Skeletal muscle satellite cell (primary cell): ENCODE results near the gene FNDC3B.
A peak's percentile ranks its signal among the peaks of the same experiment; 100 is the strongest.

Experiments
- H3K27me3 ChIP-seq: 2 replicates; pipeline ENCODE4 v1.7.0; 2013; ENCODE audit warnings: low read length; ENCODE audit not compliant: control insufficient read depth, insufficient read depth
- H3K36me3 ChIP-seq: 2 replicates; pipeline ENCODE4 v1.7.0; 2013; ENCODE audit warnings: mild to moderate bottlenecking, control low read depth, low read length; ENCODE audit not compliant: insufficient read depth
- H3K4me1 ChIP-seq: 2 replicates; pipeline ENCODE4 v1.7.0; 2013; ENCODE audit warnings: low read length; ENCODE audit not compliant: control insufficient read depth, insufficient read depth
- H3K4me2 ChIP-seq: 2 replicates; pipeline ENCODE4 v1.7.0; 2013; ENCODE audit warnings: mild to moderate bottlenecking, low read length
- H3K4me3 ChIP-seq: 2 replicates; pipeline ENCODE4 v1.7.0; 2013; ENCODE audit warnings: low read length
- H3K9ac ChIP-seq: 2 replicates; pipeline ENCODE4 v1.7.0; 2013; ENCODE audit warnings: mild to moderate bottlenecking, low read depth, low read length, moderate library complexity
- H3K9me3 ChIP-seq: replicated peaks from 2 replicates; pipeline ENCODE4 v1.7.0; 2013; ENCODE audit warnings: mild to moderate bottlenecking, control low read depth, low read length

Gene FNDC3B

GRCh38 chr3:172112734-172113120 lies 73.3 kb downstream of the FNDC3B start:
- Histone ChIP-seq H3K36me3 (peaks cover 47% of the 10 kb centered on the region), H3K9ac (no peak overlapping the region), H3K4me2 (no peak overlapping the region), H3K27me3 (no peaks in the 10 kb centered on the region), H3K9me3 (no peaks in the 10 kb centered on the region), H3K4me3 (no peak overlapping the region), H3K4me1 (peaks cover 4% of the 10 kb centered on the region)

- H3K27me3 ChIP-seq: no peaks in the 10 kb centered on the region
- H3K4me2 ChIP-seq: no peak overlapping the region
- no peaks in the 10 kb centered on the region for H3K9me3 ChIP-seq
- H3K36me3 ChIP-seq: peaks cover 56% of the 10 kb centered on the region
- no peak overlapping the region for H3K4me3 ChIP-seq
- H3K9ac ChIP-seq: no peak overlapping the region
- peaks cover 4% of the 10 kb centered on the region for H3K4me1 ChIP-seq
Observed at GRCh38 chr3:172113710-172114109, 74.3 kb downstream of the FNDC3B start.

GRCh38 chr3:172115059-172115458 lies 75.7 kb downstream of the FNDC3B start:
- Histone ChIP-seq H3K27me3 (no peaks in the 10 kb centered on the region), H3K4me1 (peaks cover 4% of the 10 kb centered on the region), H3K9ac (no peak overlapping the region), H3K4me3 (no peak overlapping the region), H3K9me3 (no peaks in the 10 kb centered on the region), H3K4me2 (no peak overlapping the region), H3K36me3 (peaks cover 61% of the 10 kb centered on the region)

- Histone ChIP-seq H3K4me2 (no peak overlapping the region), H3K27me3 (no peaks in the 10 kb centered on the region), H3K9ac (no peak overlapping the region), H3K9me3 (no peaks in the 10 kb centered on the region), H3K4me3 (no peak overlapping the region), H3K4me1 (peaks cover 4% of the 10 kb centered on the region), H3K36me3 (peaks cover 61% of the 10 kb centered on the region)
Observed at GRCh38 chr3:172115787-172116186, 76.4 kb downstream of the FNDC3B start.

DNA sequence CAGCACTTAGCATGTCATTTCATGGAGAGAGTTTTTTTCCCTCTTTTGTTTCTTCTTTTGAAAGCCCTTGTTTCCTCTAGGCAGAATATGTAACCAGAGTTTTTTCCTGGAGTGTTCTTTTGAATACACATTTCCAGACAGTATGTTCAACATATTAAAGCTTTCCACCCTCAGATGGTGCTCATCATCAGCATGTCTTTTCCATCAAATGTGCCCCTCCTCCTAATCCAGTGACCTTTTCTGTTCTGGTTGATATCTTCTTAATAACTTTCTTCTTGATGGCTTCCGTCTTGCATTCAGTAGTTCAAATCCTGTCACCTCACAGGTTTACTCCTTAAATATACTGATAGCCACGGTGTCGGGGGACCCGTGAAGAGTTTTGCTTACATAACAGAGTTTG lies 78.6 kb downstream of the FNDC3B start:
- peaks cover 63% of the 10 kb centered on the region for H3K36me3 ChIP-seq

DNA sequence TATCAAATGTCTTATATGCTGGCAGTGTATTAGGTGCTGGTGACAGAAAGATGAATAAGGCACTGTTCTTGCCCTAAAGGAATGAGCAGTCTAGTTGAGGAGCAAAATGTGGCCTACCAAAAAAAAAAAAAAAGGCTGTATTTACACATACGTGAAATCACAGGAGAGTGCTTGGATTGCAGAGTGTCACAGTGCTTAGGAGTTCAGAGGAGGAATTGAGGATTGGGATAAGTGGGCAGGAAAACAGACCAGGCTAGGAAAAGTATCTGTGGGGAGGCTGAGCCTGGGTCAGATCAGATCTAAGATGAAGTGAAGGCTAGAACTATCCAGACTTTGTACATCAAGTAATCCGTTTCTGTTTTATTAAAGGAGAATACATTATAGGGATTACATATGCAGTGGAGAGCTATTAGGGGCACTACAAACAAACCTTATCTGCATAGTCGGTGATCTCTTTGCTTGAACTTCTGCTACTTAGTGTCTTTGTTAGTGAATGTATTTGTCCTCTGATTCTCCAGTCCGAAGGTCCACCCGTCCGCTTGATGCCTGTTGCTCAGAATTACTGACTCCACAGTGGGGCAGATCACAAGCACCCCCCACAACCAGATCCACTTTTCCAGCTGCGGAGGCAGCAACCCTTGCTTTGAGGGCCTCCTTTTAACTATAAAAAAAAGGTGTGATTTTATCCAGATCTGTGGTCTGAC lies 80.0 kb downstream of the FNDC3B start:
- no peak overlapping the region for H3K4me2 ChIP-seq
- no peaks in the 10 kb centered on the region for H3K27me3 ChIP-seq
- no peaks in the 10 kb centered on the region for H3K9me3 ChIP-seq
- H3K4me3 ChIP-seq: no peak overlapping the region
- H3K36me3 ChIP-seq: peaks cover 56% of the 10 kb centered on the region
- H3K9ac ChIP-seq: no peak overlapping the region
- no peaks in the 10 kb centered on the region for H3K4me1 ChIP-seq

More for the DNA sequence above, 78.6 kb downstream of the FNDC3B start:
- Histone ChIP-seq H3K4me1 (peaks cover under 1% of the 10 kb centered on the region), H3K4me2 (no peak overlapping the region), H3K27me3 (no peaks in the 10 kb centered on the region), H3K9me3 (no peaks in the 10 kb centered on the region), H3K9ac (no peak overlapping the region), H3K4me3 (no peak overlapping the region)

GRCh38 chr3:172120912-172121311 lies 81.5 kb downstream of the FNDC3B start:
- Histone ChIP-seq H3K4me3 (no peak overlapping the region), H3K27me3 (no peaks in the 10 kb centered on the region), H3K9me3 (no peaks in the 10 kb centered on the region), H3K9ac (no peak overlapping the region), H3K36me3 (peaks cover 50% of the 10 kb centered on the region), H3K4me2 (no peak overlapping the region), H3K4me1 (peaks cover 14% of the 10 kb centered on the region)

DNA sequence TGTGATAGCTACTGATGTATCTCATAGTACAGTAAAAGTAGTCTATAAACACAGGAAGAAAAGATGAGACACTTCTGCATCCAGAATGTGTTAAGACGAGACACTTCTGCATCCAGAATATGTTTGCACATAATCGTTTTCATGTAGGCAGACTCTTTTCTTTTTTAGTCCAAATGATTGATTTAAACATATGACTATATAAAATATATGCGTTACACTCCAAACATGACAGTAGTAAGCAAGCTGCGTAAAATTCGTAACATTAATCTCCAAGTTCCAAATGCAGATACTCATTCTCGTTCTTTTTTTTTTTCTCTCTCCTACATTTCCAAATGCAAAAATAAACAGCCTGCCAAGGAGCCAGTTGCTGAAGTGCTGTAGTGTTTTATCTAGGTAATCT lies 82.6 kb downstream of the FNDC3B start:
- no peak overlapping the region for H3K4me3 ChIP-seq
- H3K4me1 ChIP-seq: peaks cover 24% of the 10 kb centered on the region
- H3K36me3 ChIP-seq: peaks cover 44% of the 10 kb centered on the region
- no peaks in the 10 kb centered on the region for H3K9me3 ChIP-seq
- H3K27me3 ChIP-seq: no peaks in the 10 kb centered on the region
- H3K4me2 ChIP-seq: no peak overlapping the region
- H3K9ac ChIP-seq: no peak overlapping the region

DNA sequence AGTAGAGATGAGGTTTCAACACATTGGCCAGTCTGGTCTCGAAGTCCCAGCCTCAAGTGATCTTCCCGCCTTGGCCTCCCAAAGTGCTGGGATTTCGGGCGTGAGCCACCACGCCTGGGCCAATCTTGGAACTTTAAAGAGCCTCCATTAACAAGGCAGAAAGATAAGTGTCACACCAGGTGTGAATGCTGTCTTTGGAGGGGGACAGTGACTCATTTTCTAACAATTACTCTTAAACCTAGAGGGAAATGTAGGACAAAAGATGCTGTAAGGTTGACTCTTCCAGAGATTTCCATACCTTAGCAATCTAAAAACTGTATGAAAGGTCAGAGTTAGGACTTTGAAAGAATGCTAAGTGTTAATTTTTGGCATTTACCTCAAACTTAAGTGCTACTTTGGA lies 84.9 kb downstream of the FNDC3B start:
- no peaks in the 10 kb centered on the region for H3K27me3 ChIP-seq
- H3K9ac ChIP-seq: no peak overlapping the region
- H3K4me2 ChIP-seq: no peak overlapping the region
- H3K9me3 ChIP-seq: no peaks in the 10 kb centered on the region
- H3K36me3 ChIP-seq: peaks cover 28% of the 10 kb centered on the region
- peaks cover 45% of the 10 kb centered on the region for H3K4me1 ChIP-seq
- H3K4me3 ChIP-seq: no peak overlapping the region

- H3K4me2 ChIP-seq: peak overlapping the region; percentile 18
- peaks cover 24% of the 10 kb centered on the region for H3K36me3 ChIP-seq
- no peak overlapping the region for H3K4me3 ChIP-seq
- H3K27me3 ChIP-seq: no peaks in the 10 kb centered on the region
- peaks cover 49% of the 10 kb centered on the region for H3K4me1 ChIP-seq
- no peaks in the 10 kb centered on the region for H3K9me3 ChIP-seq
- H3K9ac ChIP-seq: peak overlapping the region; percentile 3
Observed at GRCh38 chr3:172125053-172125452, 85.7 kb downstream of the FNDC3B start.

GRCh38 chr3:172125963-172126457 lies 86.6 kb downstream of the FNDC3B start:
- Histone ChIP-seq H3K27me3 (no peaks in the 10 kb centered on the region), H3K4me1 (peaks cover 59% of the 10 kb centered on the region), H3K4me3 (no peak overlapping the region), H3K4me2 (peak overlapping the region; percentile 18), H3K36me3 (peaks cover 23% of the 10 kb centered on the region), H3K9me3 (no peaks in the 10 kb centered on the region), H3K9ac (peak overlapping the region; percentile 4)

GRCh38 chr3:172126741-172127140 lies 87.4 kb downstream of the FNDC3B start:
- Histone ChIP-seq H3K9ac (peak overlapping the region; percentile 4), H3K4me3 (no peak overlapping the region), H3K36me3 (peaks cover 23% of the 10 kb centered on the region), H3K9me3 (no peaks in the 10 kb centered on the region), H3K4me2 (peak overlapping the region; percentile 18), H3K4me1 (peaks cover 59% of the 10 kb centered on the region), H3K27me3 (no peaks in the 10 kb centered on the region)
